Neuron (in vitro differentiated cells): ENCODE data around the gene FRY.

Source experiments
- H2AFZ ChIP-seq: one replicate; pipeline ENCODE4 v1.6.1; 2013; ENCODE audit warnings: low read depth, mild to moderate bottlenecking, inconsistent platforms, low read length, moderate library complexity
- H3K27me3 ChIP-seq: one replicate; pipeline ENCODE4 v1.6.1; 2013; ENCODE audit warnings: low read length; ENCODE audit not compliant: insufficient read depth
- H3K36me3 ChIP-seq: one replicate; pipeline ENCODE4 v1.6.1; 2013; ENCODE audit warnings: low read length; ENCODE audit not compliant: insufficient read depth
- H3K4me1 ChIP-seq: one replicate; pipeline ENCODE4 v1.6.1; 2013; ENCODE audit warnings: low read length; ENCODE audit not compliant: insufficient read depth
- H3K4me3 ChIP-seq: 2 replicates; pipeline ENCODE4 v1.5.1; 2013; ENCODE audit warnings: mild to moderate bottlenecking, low read length, moderate library complexity
- H3K9me3 ChIP-seq: one replicate; pipeline ENCODE4 v1.6.1; 2013; ENCODE audit warnings: low read length

FRY gene

GRCh38 chr13:32317716-32318465 is 286.3 kb downstream of the FRY start:
- H3K9me3 ChIP-seq: peaks cover 4% of the 10 kb centered on the region
- H3K4me1 ChIP-seq: peaks cover 5% of the 10 kb centered on the region
- H3K27me3 ChIP-seq: no peaks in the 10 kb centered on the region
- H3K4me3 ChIP-seq: no peak overlapping the region
- H2AFZ ChIP-seq: no peak overlapping the region
- H3K36me3 ChIP-seq: peaks cover 17% of the 10 kb centered on the region

GRCh38 chr13:32320528-32320927 is 289.0 kb downstream of the FRY start:
- Histone ChIP-seq H3K27me3 (no peaks in the 10 kb centered on the region), H3K36me3 (peaks cover 22% of the 10 kb centered on the region), H3K4me3 (no peak overlapping the region), H3K9me3 (peaks cover 4% of the 10 kb centered on the region), H2AFZ (no peak overlapping the region), H3K4me1 (no peaks in the 10 kb centered on the region)

DNA sequence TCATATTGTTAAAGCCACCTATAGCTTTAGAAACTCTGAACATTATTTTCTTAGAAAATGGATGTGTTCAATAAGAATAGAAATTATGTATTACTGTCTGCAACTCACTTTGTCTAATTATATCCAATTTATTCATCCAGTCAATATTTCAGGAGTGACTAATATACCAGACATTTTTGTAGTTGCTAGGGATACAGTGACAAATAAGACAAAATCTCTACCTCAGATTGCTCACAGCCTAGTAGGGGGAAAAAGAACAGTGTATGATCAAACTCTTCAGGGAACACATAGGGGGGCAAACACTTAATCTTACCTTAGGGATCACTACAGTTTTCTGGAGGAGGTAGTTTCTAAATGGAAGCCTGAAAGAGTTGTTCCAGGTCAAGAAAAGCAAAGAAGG is 292.3 kb downstream of the FRY start:
- H3K9me3 ChIP-seq: peaks cover 4% of the 10 kb centered on the region
- H3K4me3 ChIP-seq: no peak overlapping the region
- H2AFZ ChIP-seq: no peak overlapping the region
- H3K36me3 ChIP-seq: peaks cover 34% of the 10 kb centered on the region
- H3K4me1 ChIP-seq: no peaks in the 10 kb centered on the region
- no peaks in the 10 kb centered on the region for H3K27me3 ChIP-seq

- Histone ChIP-seq H2AFZ (no peak overlapping the region), H3K4me1 (no peaks in the 10 kb centered on the region), H3K4me3 (no peak overlapping the region), H3K27me3 (no peaks in the 10 kb centered on the region), H3K36me3 (peaks cover 50% of the 10 kb centered on the region), H3K9me3 (peaks cover 6% of the 10 kb centered on the region)
Measured at GRCh38 chr13:32330441-32330840, 298.9 kb downstream of the FRY start.

GRCh38 chr13:32334671-32335070 is 303.1 kb downstream of the FRY start:
- no peak overlapping the region for H2AFZ ChIP-seq
- no peaks in the 10 kb centered on the region for H3K27me3 ChIP-seq
- no peak overlapping the region for H3K4me3 ChIP-seq
- no peaks in the 10 kb centered on the region for H3K4me1 ChIP-seq
- H3K36me3 ChIP-seq: peaks cover 60% of the 10 kb centered on the region
- peaks cover 9% of the 10 kb centered on the region for H3K9me3 ChIP-seq

DNA sequence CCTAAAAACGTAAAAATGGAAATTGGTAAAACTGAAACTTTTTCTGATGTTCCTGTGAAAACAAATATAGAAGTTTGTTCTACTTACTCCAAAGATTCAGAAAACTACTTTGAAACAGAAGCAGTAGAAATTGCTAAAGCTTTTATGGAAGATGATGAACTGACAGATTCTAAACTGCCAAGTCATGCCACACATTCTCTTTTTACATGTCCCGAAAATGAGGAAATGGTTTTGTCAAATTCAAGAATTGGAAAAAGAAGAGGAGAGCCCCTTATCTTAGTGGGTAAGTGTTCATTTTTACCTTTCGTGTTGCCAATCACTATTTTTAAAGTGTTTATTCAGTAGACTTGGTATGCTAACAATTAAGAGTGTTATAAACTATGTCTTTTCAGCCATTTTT is 309.3 kb downstream of the FRY start:
- Histone ChIP-seq H2AFZ (no peak overlapping the region), H3K4me1 (no peaks in the 10 kb centered on the region), H3K36me3 (peaks cover 22% of the 10 kb centered on the region), H3K9me3 (peaks cover 2% of the 10 kb centered on the region), H3K27me3 (no peaks in the 10 kb centered on the region), H3K4me3 (no peak overlapping the region)

GRCh38 chr13:32347651-32348050 is 316.1 kb downstream of the FRY start:
- no peaks in the 10 kb centered on the region for H3K9me3 ChIP-seq
- peaks cover 34% of the 10 kb centered on the region for H3K36me3 ChIP-seq
- H3K27me3 ChIP-seq: no peaks in the 10 kb centered on the region
- no peak overlapping the region for H3K4me3 ChIP-seq
- H2AFZ ChIP-seq: no peak overlapping the region
- no peaks in the 10 kb centered on the region for H3K4me1 ChIP-seq
